Activated naive CD4-positive, alpha-beta T cell treated with anti-CD3 and anti-CD28 coated beads, Interleukin-2, amount 10 ng/mL, durations not matched to agents 5 hours and 36 hours (primary cell): ENCODE results near the gene ENO3. TPM values are rescaled to one million over a fixed set of nuclear protein-coding genes. Genes with fewer than 3 reads are reported as not detected.

ENCODE experiments used
- microRNA-seq: library from miRNA; unstranded; fragments of <30 nt; microRNA quantifications from one replicate; pipeline ENCODE4 v1.2.0, GENCODE V29; 2022; ENCODE audit warnings: borderline microRNAs expressed, borderline replicate concordance
- total RNA-seq, 2 experiments: library from RNA; stranded (reverse); gene quantifications; one replicate each; pipeline ENCODE4 v1.2.3, GENCODE V29; 2021

ENO3 gene
- total RNA-seq = 10 to 100 TPM; 43.9 to 56.2 TPM

GRCh38 chr17:4950746-4951204 lies at the start of gene ENO3:
Gene ENO3 (plus strand): TSS chr17:4951119. CDS start chr17:4951830, 711 bp downstream.

GRCh38 chr17:4903051-4903818 lies 47.7 kb upstream of the ENO3 start, which contains the start of gene CHRNE:
Gene CHRNE (minus strand): TSS chr17:4903098. CDS start chr17:4903063, 35 bp downstream.

DNA sequence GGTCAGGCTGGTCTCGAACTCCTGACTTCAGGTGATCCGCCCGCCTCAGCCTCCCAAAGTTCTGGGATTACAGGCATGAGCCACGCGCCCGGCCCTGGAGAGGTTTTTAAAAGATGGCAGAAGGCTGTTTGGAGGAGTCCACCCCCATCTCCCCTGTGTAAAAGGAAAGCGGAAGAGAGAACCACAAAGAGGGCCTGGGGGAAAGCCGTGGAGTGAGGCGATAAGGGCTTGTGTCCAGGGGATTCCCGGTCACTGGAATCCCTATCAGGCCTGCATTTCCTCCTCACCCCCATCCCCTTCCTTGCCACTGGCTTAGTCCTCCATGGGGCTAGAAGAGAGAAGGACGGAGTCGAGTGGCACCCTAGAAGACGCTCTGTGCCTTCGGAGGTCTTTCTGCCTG lies 19.0 kb upstream of the ENO3 start, which contains the start of gene GP1BA:
Gene GP1BA (plus strand): TSS at position 315 of the 400 bp plus-strand sequence. CDS start 328 bp downstream, outside the sequence.

GRCh38 chr17:4939796-4940554 lies 10.9 kb upstream of the ENO3 start, which contains the start of the genes RNF167 and SLC25A11:
Gene RNF167 (plus strand): TSS chr17:4940268. CDS start chr17:4940910, 642 bp downstream.
Gene SLC25A11 (minus strand): TSS chr17:4940046. CDS start chr17:4939910, 136 bp downstream.

GRCh38 chr17:4948166-4948930 lies 2.6 kb upstream of the ENO3 start, which contains the start of gene PFN1:
Gene PFN1 (minus strand): TSS chr17:4948530. CDS start chr17:4948394, 136 bp downstream.

DNA sequence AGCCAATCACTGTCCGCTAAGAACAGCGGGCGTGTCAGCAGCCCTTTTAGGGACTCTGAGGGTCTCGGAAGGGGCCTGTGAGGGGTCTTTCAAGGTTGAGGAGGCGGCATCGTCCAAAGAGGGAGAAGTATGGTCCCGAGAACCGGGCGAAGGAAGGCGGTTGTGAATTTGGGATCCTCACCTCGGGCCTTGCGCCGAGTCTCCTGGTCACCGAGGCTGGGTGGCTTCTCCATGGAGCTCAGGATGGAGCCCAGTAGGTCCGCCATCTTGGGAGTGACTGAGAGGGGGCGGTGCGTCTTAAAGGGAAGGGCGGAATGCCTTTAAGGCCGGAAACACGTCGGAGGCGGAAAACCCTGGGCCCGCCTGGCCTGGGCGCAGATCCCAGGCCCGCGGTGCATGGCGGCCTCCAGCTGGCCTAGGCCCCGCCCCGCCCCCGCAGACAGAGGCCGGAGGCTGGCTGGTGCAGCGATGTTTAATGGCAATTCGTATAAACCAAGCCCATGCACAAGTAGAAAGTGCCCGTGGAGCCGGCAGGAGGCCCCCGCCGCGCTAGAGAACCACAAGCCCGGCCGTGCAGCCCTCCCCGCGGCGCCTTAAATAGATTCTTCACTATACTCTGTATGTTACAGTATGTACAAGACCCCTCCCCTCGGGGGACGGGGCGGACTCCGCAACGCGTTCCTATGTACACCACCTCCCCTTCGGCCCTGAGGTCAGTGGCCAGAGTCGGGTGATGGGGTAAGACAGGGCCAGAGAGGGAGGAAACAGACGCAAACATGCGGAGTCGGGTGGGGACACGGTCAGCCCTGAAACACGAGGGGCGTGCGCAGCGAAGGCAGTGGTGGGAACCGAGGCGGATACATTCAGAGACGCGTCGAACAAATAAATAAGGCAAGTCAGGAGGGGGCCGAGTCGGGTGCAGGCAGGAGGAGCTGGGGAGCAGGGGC lies 16.9 kb downstream of the ENO3 start, which contains the start of gene SPAG7:
Gene SPAG7 (minus strand): TSS at position 279 of the 947 bp plus-strand sequence. CDS start 13 bp downstream, at position 266.

DNA sequence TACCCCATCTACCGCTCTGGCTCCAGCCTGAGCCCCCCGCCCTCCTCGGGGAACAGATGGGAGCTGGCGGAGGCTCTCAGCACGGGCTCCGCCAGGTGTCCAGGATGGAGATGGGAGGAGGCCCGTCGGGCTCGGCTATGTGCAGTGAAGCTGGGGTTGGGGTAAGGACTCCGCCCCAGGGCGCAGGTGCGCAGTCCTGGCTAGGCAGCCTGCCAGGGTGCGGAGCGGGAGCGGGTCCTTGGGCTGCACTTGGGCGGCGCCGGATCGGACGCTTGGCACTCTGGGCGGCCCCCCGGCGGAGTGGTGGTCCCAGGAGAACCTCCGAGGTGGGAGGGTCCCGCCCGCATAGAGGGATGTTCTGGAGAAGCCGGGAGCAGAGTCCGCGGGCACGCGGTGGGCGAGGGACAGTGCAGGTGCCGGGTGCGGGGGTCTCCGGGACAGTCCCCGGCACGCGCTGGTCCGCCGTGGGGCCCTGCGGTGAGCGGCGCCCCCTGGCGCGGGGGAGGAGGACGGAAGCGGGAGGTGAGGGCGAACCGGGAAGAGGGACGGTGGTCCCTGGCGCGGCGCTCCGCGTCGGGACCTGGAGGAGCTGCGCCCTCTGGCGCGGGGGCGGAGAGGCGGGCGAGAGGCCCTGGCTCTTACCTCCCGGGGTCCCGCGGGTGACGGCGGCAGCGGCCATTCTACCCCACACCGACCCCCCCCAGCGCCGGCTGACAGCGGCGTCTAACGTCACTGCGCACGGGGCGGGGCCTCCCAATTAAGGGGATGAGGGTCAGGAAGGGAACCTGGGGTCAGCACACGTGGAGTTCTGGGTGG lies 36.2 kb downstream of the ENO3 start, which contains the start of gene CAMTA2:
Gene CAMTA2 (minus strand): TSS at position 725 of the 816 bp plus-strand sequence. CDS start 1,453 bp downstream, outside the sequence.

DNA sequence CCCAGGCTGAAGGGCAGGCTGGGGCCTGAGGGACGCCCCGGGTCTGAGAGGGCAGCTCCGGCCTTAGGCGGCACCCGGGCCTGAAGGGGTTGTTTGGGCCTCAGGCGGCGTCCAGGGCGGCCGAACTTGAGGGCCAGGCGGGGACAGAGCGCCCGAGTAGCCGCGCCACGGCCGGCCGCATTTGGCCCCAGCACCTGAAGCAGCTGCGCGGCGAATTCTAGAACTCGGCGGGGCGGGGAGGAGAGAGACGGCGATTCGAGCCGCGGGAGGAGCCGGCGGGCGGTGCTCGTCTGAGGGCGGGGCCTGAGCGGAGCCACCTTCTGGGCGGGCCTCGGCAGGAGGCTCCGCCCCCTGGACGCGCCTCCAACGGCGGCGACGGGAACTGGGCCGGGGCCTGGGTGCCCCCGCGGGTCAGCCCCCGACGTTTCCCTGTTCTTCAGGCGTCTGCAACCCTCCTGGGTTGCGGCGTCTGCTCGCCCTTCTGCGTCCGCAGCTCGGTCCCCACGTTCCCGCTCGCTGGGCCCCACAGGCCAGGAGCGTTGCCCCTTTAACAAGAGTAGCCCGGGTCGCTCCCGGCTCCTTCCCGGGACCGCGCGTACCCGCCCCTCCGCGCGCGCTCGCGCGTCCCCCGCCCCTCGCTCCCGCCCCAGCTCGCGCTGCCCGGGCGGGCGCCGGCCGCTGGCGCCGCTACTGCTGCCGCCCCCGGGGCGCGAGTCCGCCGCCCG lies 46.5 kb downstream of the ENO3 start, which contains the start of the genes INCA1 and KIF1C:
Gene INCA1 (minus strand): TSS at position 221 of the 725 bp plus-strand sequence. CDS start 3,085 bp downstream, outside the sequence.
Gene KIF1C (plus strand): TSS at position 649 of the 725 bp plus-strand sequence. CDS start 2,297 bp downstream, outside the sequence.

Small RNAs within 50 kb of the gene (microRNA-seq; reads per million reads assigned to microRNA genes)
- gene MIR6864 (not detected), gene MIR6865 (not detected)

Other genes with a start within 250 kb of the ENO3 start
- 10 to 100 TPM; 59.5 to 66.0 TPM for gene PELP1, start 247.0 kb upstream of the ENO3 start, total RNA-seq
- 100 to 1,000 TPM; 320 to 339 TPM for gene ARRB2, start 240.5 kb upstream of the ENO3 start, total RNA-seq
- gene MED11, start 219.7 kb upstream of the ENO3 start, total RNA-seq = 10 to 100 TPM; 24.6 to 27.4 TPM
- gene ZMYND15, start 211.3 kb upstream of the ENO3 start, total RNA-seq = under 1 TPM; 0.19 to 0.25 TPM
- 1 to 10 TPM; 1.6 TPM for gene CXCL16, start 211.2 kb upstream of the ENO3 start, total RNA-seq
- not detected for gene TM4SF5, start 179.2 kb upstream of the ENO3 start, total RNA-seq
- gene VMO1, start 164.8 kb upstream of the ENO3 start, total RNA-seq = not detected
- gene GLTPD2, start 162.2 kb upstream of the ENO3 start, total RNA-seq = not detected
- 10 to 100 TPM; 94.7 to 95.7 TPM for gene PSMB6, start 155.0 kb upstream of the ENO3 start, total RNA-seq
- 10 to 100 TPM; 17.9 to 21.9 TPM for gene PLD2, start 144.0 kb upstream of the ENO3 start, total RNA-seq
- 100 to 1,000 TPM; 102 to 112 TPM for gene MINK1, start 117.8 kb upstream of the ENO3 start, total RNA-seq
- under 1 TPM; 0.48 to 0.68 TPM for gene C17orf107, start 51.6 kb upstream of the ENO3 start, total RNA-seq
- gene CHRNE, start 48.0 kb upstream of the ENO3 start, total RNA-seq = under 1 TPM in 1 of 2 experiments, not detected in 1; 0.23 TPM
- not detected for gene GP1BA, start 18.8 kb upstream of the ENO3 start, total RNA-seq
- gene SLC25A11, start 11.1 kb upstream of the ENO3 start, total RNA-seq = 10 to 100 TPM; 62.3 to 64.3 TPM
- gene RNF167, start 10.9 kb upstream of the ENO3 start, total RNA-seq = 100 to 1,000 TPM; 191 TPM
- gene PFN1, start 2.6 kb upstream of the ENO3 start, total RNA-seq = 1,000 to 10,000 TPM; 2,036 to 2,067 TPM
- gene SPAG7, start 16.7 kb downstream of the ENO3 start, total RNA-seq = 10 to 100 TPM; 50.5 to 56.4 TPM
- gene CAMTA2, start 36.6 kb downstream of the ENO3 start, total RNA-seq = 10 to 100 TPM; 54.4 to 58.6 TPM
- under 1 TPM; 0.15 to 0.26 TPM for gene INCA1, start 46.4 kb downstream of the ENO3 start, total RNA-seq
- 10 to 100 TPM; 35.2 to 36.6 TPM for gene KIF1C, start 46.8 kb downstream of the ENO3 start, total RNA-seq
- under 1 TPM; 0.51 to 0.58 TPM for gene SLC52A1, start 84.3 kb downstream of the ENO3 start, total RNA-seq
- 1 to 10 TPM; 7.0 to 7.5 TPM for gene ZFP3, start 127.3 kb downstream of the ENO3 start, total RNA-seq
- 10 to 100 TPM in 1 of 2 experiments, 1 to 10 TPM in 1; 9.2 to 11.0 TPM for gene ZNF232, start 160.8 kb downstream of the ENO3 start, total RNA-seq
- gene USP6, start 164.9 kb downstream of the ENO3 start, total RNA-seq = under 1 TPM; 0.08 to 0.10 TPM
- gene ZNF594, start 240.7 kb downstream of the ENO3 start, total RNA-seq = 10 to 100 TPM; 12.7 TPM